GM18511 (cell line): ENCODE results near the gene HOGA1.
A peak's percentile ranks its signal among the peaks of the same experiment; 100 is the strongest.
"Not testable (repeated sequence)": the region's sequence is repeated elsewhere in the genome, so short reads cannot be mapped to it uniquely, and the experiment has no call there.

Source experiments
- ATAC-seq: cut with Tn5 transposase; IDR thresholded peaks from one replicate; pipeline ENCODE4 v1.9.1; 2021; ENCODE audit warnings: mild to moderate bottlenecking, moderate library complexity; ENCODE audit not compliant: unreplicated experiment

The HOGA1 gene

DNA sequence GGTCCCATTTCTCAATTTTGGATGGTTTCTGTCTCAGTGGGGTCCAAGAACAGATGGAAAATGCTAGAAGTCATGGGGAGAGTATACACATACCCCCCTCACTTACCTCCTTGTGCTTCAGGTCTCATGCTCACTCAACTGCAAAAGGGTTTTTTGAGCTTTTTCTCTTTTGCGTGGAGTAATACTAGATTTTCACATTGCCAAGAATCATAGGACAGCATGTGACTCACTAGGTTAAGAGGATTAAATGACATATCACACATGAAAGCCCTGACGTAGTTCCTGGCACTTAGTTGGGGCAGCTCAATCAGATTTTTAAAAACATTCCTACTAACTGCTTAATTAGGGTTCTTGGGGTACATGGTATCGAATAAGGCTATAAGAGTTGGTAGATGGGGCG lies 60.7 kb downstream of the HOGA1 start:
- no peak for ATAC-seq

DNA sequence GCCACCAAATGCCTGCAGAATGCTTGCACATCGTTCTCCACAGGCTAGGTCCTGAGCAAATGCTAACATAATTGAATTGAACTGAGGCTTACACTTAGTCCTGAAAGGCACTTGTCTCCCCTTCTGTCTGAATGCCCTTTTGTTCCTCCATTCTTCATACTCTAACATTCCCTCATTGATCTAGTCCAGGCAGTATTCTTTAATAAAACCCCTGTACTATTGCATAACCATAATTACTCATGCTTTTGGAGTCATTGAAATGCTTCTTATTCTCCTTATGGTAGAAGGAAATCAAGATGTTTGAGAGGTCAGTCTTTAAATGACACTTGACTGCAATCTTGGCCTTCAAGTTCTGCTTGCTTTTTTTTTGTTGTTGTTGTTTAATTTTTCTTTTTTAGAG lies 63.4 kb downstream of the HOGA1 start:
- no peak for ATAC-seq

DNA sequence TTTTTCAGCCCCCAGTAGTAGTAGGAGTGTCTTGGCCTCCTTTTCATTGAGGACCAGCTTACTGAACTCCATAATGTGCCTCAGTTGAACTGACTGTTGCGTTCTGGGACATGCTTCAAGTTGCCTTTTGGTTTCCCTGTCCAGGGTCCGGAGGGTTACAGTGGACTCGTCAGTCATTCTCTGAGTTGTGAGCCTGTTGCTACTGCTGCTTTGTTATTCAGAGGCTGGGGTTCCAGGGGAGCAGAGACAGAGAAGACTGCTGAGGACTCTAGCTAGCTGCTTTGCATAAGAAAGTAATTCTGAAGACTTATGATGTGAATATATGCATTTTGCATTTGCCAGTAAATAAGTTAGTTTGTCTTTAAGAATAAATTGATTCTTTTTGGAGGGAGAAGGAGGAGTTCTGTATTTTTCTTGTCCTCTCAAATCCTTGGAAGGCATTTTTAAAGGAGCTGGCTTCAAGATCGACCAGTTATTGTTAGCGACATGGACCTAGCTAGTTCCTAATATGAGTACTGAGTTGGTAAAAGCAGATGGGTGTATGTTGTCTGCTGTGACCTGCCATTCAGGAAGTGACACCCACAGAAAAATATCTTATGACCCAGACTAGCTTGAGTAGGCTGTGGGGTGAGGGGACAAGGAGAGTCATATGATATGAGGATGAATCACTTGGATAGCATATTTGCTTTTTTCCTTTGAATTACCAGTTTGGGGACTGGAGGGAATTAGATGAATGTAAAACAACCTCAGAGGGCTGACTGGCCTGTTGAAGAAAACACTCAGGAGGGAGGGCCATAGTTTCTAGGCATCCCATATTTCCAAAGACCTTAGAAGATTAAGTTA lies 64.6 kb downstream of the HOGA1 start:
- ATAC-seq, result peak; percentile 98

DNA sequence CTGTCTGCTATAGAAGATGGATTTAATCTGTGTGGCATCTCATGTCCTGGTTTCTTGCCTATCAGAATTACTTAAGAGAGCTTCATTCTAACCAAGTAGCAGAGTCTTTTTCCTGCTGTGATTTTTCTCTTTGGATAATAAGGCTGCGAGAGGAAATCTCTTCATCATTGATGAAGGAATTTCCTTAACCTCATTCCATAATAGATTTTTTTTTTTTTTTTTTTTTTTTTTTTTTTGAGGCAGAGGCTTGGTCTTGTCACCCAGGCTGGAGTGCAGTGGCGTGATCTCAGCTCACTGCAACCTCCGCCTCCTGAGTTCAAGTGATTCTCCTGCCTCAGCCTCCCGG lies 65.2 kb downstream of the HOGA1 start:
- not testable (repeated sequence) for ATAC-seq

DNA sequence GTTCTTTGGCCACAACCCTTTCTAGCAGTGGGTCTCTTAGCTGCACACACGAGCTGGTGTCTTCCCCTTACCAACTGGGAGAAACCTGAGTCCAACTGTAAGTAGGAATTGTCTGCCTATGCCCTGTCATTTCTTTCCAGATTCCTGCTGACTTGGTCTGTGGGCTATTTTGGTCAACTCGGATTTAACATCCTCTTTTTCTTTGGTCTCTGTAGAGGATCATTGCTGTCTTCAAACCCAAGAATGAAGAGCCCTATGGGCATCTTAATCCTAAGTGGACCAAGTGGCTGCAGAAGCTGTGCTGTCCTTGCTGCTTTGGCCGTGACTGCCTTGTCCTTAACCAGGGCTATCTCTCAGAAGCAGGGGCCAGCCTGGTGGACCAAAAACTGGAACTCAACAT lies 66.5 kb downstream of the HOGA1 start:
- no peak for ATAC-seq

DNA sequence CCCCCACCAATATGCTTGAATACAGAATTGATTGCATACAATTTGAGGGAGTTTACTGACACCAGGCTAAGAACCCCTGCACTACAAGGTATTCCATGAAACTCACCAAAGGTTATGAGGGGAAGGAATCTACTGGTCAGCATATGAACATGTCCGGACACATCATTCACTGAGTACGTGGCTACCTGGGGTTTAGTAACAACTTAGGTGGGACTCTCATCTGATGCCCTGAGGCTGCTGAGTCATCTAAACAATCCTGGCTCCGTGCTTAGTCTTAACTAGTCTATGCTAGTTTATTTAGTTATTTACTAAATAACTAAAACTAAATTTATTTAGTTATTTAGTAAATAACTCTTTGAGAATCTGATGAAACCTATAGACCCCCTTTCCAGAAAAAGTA lies 67.6 kb downstream of the HOGA1 start:
- ATAC-seq, result no peak

DNA sequence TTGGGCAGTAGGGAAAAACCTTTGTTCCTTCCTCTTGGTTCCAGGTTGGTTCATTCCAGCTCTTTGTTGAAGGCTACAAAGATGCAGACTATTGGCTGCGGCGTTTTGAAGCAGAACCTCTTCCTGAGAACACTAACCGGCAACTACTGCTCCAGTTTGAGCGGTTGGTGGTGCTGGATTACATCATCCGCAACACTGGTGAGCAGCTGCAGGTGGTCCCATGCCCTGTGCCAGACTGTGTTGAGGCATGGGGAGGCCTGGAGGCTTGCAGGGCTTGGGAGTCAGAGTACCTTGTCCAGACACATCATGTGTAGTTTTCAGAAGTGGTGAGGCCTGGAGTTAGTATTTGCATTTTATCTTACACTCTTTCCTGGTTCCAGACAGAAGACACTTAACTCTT lies 72.6 kb downstream of the HOGA1 start:
- no peak for ATAC-seq

DNA sequence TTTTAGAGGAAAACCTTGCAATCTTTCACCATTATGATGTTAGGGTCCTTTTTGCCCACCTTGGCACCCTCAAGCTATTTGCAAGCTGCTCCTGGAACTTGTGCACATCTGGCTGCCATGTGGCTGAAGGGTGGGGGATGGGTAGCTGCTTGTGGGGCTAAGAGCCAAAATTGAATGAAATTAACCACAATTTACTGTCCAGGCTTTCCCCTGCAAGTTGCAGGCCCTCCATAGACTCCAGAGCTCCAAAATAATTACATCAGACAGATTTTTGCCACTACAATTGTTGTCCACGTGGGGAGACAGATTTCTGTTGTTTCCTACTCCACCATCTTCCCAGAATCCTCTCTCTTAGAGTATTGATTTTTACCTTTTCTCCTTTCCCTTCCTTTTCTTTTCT lies 75.4 kb downstream of the HOGA1 start:
- ATAC-seq, result no peak
